Fibroblast of pulmonary artery (primary cell): ENCODE measurements around the gene NAA38.

ENCODE experiments used
- DNase-seq: peaks from one replicate; pipeline ENCODE4 v3.0.0-alpha.2; 2010; ENCODE audit warnings: low read depth
- H3K4me3 ChIP-seq: replicated peaks from 2 replicates; pipeline ENCODE4 v1.5.1; 2011; ENCODE audit warnings: low read depth, mild to moderate bottlenecking, control low read depth, low read length, moderate library complexity
- CTCF ChIP-seq: IDR thresholded peaks from 2 replicates; pipeline ENCODE4 v1.5.1; 2011; ENCODE audit warnings: mild to moderate bottlenecking, control low read depth, low read length, inconsistent platforms; ENCODE audit errors: missing control alignments

Gene NAA38

GRCh38 chr17:7893187-7893880, 36.0 kb upstream of the NAA38 start:
- DNase-seq: no peak
- no peak for TF ChIP-seq CTCF
- no peak overlapping the region for H3K4me3 ChIP-seq

DNA sequence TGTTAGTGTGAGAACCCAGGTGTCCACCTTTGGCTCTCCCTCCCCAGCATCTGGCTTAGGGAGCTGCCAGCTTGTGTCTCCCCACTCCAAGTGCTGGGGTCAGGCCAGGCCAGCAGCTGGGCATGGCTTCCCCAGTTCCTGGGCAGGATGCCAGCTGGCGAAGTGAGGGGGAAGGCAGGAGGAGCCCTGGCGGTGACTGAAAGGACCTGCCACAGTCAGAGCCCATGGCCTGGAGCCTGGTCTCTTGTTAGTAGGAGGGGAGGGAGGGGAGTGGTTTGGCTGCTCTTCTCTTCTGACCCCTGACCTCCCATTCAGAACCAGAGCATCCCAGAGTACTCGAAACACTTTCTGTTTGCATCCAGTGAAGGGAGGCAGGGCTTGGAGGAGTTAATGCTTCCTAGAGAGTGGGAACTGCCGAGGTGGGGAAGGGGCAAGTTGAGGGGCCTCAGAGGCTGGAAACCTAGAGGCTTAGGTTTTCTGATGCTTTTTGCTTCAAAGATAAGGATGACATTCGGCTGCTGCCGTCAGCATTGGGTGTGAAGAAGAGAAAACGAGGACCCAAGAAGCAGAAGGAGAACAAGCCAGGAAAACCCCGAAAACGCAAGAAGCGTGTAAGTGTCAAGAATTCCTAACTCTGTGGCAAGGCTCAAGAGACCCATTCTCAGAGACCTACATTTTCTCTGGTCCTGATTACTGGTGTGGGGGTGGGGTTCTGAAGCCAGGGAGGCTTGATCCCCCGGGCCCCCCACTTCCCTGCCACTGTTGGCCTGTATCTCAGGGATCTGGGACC, 32.0 kb upstream of the NAA38 start:
- peak; percentile 96 for DNase-seq

GRCh38 chr17:7888184-7888920, 31.0 kb upstream of the NAA38 start, which contains the start of gene CHD3:
CHD3 (plus strand) TSS chr17:7888789; CDS start chr17:7889001, 212 bp downstream.
- peak within 1 kb of the TSS; percentile 56 for H3K4me3 ChIP-seq

More for the DNA sequence above, 32.0 kb upstream of the NAA38 start:
- peak overlapping the region; percentile 33 for H3K4me3 ChIP-seq
- TF ChIP-seq CTCF: peak; percentile 47

GRCh38 chr17:7887482-7888183, 30.3 kb upstream of the NAA38 start:
- peak overlapping the region; percentile 78 for H3K4me3 ChIP-seq
- DNase-seq: peak; percentile 99
- no peak for TF ChIP-seq CTCF

More at GRCh38 chr17:7888184-7888920, 31.0 kb upstream of the NAA38 start, which contains the start of gene CHD3:
- no peak for TF ChIP-seq CTCF
- peak; percentile 21 for DNase-seq

GRCh38 chr17:7887038-7887481, 29.7 kb upstream of the NAA38 start:
- peak; percentile 5 for TF ChIP-seq CTCF
- DNase-seq: no peak
- peak overlapping the region; percentile 78 for H3K4me3 ChIP-seq
